HG02840 (cell line): Measurements from ENCODE around the gene IL10.
A peak's percentile ranks its signal among the peaks of the same experiment; 100 is the strongest.
"Not testable (repeated sequence)": the region's sequence is repeated elsewhere in the genome, so short reads cannot be mapped to it uniquely, and the experiment has no call there.

ENCODE experiments used
- ATAC-seq: cut with Tn5 transposase; IDR thresholded peaks from one replicate; pipeline ENCODE4 v1.9.1; 2021; ENCODE audit warnings: mild to moderate bottlenecking, moderate library complexity, moderate number of reproducible peaks; ENCODE audit not compliant: unreplicated experiment, low FRiP score

IL10 gene

GRCh38 chr1:206768472-206769303 lies 3.6 kb downstream of the IL10 start:
- ATAC-seq, result peak; percentile 1

DNA sequence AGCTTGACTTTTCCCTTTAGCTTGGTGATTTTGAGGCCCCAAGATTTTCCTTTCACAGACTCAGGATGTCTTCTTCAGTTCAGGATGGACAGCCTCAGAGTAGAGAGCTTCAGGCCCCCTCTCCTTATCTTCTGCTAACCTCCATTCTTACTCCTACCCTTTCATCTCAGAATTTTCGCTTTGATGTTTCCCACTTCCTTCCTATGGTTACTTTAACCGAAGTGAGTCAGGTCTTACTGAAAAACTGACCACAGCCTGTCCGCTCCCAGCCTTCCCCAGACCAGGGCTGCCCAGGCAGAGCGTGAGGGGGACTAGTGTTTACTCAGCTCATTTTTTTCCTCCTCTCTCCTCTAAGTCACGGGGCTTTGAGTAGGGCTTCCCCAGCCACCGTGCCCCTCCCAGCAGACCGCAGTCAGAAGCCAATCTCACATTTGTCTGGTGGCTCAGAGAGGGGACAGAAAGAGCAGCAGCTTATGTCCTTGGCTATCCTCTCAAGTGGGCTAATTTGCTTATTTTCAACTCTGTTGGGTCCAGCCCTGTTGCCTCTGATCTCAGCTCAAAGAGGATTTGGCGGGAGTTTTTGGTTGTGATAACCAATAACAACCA lies 5.9 kb downstream of the IL10 start:
- peak; percentile 44 for ATAC-seq

DNA sequence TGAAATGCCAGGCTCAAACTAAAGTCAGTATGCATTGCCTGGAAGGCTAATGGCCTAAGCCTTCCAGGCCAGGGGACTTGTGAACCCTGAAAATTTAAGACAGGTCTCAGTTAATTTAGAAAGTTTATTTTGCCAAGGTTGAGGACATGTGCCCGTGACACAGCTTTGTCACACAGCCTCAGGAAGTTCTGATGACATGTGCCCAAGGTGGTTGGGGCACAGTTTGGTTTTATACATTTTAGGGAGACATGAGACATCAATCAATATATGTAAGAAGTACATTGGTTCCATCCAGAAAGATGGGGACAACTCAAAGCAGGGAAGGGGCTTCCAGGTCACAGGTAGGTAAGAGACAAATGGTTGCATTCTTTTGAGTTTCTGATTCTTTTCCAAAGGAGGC lies 6.5 kb downstream of the IL10 start:
- ATAC-seq, result not testable (repeated sequence)

DNA sequence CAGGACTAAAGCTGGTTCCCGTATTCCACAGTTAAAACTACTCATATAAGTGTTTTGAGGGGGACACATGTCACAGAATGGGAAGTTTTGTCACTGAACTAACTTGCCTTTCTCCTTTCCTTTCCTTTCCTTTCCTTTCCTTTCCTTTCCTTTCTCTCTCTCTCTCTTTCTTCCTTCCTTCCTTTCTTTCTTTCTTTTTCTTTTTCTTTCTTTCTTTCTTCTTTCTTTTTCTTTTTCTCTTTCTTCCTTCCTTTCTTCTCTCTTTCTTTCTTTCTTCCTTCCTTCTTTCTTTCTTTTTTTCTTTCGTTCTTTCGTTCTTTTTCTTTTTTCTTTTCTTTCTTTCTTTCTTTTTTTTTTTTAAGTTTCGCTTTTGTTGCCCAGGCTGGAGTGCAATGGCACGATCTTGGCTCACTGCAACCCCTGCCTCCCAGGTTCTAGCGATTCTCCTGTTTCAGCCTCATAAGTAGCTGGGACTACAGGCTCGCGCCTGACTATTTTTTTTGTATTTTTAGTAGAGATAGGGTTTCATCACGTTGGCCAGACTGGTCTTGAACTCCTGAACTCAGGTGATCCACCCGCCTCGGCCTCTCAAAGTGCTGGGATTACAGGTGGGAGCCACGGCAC lies 9.4 kb downstream of the IL10 start:
- not testable (repeated sequence) for ATAC-seq

- no peak for ATAC-seq
Measured at GRCh38 chr1:206761159-206761768, 11.0 kb downstream of the IL10 start.

DNA sequence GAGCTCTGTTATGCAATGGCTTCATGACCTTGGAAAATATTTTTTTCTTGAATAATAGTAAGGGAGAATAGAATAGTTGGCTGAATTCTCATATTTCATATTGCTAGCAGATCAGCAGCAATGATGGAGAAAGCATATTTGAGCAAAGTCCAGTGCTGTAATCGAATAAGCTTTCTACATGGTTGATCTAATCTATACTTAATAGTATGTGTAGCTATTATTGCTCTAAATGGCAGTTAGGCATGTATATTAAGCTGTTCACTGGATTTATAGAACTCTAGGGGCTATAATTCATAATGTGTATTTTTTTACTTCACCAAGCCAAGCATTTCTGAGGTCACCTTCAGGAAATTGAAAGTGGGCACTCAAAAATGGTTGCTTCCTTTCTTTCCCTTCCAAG lies 11.7 kb downstream of the IL10 start:
- ATAC-seq, result no peak

- no peak for ATAC-seq
Measured at GRCh38 chr1:206757524-206758266, 14.6 kb downstream of the IL10 start.

GRCh38 chr1:206754011-206754410 lies 18.3 kb downstream of the IL10 start:
- no peak for ATAC-seq

GRCh38 chr1:206753141-206753540 lies 19.2 kb downstream of the IL10 start:
- ATAC-seq, result no peak

DNA sequence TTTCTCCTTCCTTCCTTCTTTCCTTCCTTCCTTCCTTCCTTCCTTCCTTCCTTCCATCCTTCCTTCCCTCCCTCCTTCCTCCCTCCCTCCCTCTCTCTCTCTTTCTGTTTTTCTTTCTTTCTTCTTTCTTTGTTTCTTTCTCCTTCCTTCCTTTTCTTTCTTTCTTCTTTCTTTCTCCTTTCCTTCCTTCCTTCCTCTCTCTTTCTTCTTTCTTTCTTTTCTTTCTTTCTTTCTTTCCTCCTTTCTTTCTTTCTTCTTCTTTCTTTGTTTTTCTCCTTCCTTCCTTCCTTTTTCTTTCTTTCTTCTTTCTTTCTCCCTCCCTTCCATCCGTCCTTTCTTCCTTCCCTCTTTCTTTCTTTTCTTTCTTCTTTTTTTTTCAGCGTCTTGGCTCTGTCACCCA lies 19.8 kb downstream of the IL10 start:
- ATAC-seq, result no peak

DNA sequence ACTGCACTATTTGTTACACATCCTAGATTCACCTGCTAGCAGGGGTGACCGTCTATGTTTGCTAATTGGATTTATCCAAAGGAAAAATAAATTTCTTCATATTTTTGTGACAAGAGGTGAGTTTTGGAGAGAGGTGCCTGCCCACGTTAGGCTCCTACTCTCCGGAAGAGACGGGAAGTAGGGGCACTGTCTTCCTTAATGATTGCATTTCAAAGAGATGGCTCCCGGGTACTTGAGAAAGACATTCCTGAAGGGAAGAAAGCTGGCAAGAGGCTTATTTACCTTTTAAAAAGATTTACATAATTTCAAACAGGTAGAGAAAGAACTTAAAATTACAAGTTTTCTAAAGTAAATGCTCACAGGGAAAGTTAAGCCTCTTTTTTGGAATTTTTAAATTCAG lies 20.4 kb downstream of the IL10 start:
- ATAC-seq, result no peak

GRCh38 chr1:206748348-206749030 lies 23.8 kb downstream of the IL10 start:
- no peak for ATAC-seq

- ATAC-seq, result no peak
Measured at GRCh38 chr1:206745301-206745700, 27.0 kb downstream of the IL10 start.

GRCh38 chr1:206744683-206745082 lies 27.6 kb downstream of the IL10 start:
- no peak for ATAC-seq

DNA sequence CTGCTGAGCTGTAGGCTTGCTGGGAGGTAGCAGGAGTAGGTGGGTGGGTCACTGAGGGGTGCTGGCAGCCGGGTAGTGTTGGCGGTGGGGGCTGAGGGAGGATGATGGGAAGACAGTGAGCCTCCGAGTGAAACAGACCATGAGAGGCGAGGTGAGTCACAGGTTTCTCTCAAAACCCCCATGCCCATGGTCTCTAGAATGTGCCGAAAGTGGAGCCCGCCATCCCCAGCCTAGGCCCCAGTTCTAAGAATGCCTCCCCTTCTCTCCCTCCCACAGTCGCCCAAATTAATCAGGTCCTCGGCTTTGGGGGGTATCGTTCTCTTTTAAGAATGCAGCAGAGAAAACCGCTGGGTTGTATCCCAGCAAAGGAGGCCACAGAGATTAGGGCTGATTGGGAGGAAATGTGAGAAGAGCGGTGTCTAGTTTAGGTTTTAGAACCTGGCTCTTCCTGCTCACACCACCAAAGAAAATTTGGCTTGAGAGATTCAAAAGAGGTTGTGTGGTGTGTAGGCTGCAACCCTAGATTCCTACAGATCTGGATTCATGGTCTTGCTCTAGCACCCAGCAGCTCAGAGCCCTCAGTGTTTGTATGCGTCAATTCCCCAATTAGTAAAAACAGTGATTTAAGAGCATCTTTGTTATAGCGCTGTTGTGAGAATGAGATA lies 29.4 kb downstream of the IL10 start:
- ATAC-seq, result no peak

DNA sequence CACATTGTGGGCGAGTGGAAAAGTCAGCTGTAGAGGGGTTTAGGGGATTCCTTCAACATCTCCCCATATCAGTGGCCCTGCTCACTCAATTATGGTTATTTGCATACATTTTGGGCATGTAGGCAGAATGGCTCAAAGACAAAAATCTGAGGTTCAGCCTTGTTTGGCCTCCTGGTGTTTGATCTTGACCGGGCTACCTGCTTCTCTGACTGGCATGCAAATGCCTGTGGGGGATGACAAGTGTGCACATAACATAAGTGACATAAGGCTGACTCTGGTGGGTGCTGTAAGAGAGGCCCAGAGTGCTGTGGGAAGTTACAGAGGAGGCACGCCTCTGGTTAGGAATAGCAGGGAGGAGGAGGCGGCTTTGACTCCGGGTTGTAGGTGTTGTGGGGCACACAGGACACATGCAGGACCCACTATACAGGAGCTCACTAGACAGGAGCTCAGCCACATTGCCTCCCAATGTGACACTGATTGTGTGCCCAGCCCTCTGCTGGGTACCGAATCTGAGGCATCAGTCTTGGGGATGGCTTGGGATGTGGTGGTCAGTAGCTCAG lies 31.1 kb downstream of the IL10 start:
- no peak for ATAC-seq

DNA sequence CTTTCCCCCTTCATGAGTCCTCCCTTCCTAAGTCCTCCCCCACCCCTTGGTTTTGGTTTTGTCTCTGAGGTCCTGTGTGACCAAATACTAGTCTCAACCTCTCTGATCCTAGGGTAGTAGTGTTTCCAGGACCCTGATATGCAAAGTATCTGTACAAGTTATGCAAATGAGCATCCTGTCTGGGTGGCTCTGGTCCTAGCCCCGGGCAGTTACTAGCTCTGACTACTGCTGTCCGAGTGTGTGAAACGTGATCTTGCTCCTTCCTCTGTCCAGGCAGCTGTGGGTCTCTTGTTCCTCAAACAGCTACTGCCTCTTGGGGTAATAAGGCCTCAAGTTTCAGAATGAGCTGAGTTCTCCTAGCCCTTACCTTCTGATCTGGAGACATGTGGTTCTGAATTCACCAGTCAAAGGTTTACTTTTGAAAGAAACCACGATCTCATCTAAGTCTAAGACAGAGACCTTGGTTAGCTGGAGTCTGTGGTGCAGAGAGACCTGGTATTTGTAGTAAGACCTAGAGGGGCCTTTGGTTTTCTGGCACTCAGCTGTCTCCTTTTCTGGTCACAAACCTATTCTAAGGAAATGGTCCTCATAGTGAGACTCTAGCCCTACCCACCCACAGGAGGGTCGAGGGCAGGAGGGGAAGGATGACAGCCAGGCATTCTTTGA lies 32.8 kb downstream of the IL10 start:
- ATAC-seq, result peak; percentile 73
